Neutrophil (primary cell): ENCODE data around the gene TBC1D14.

ENCODE experiments used
- H3K27ac ChIP-seq: fragments of 200-600 bp; sonication (generic); 2 replicates; pipeline ENCODE4 v1.5.1; 2016; ENCODE audit warnings: mild to moderate bottlenecking, moderate library complexity
- H3K27me3 ChIP-seq: fragments of 200-600 bp; sonication (generic); 2 replicates; pipeline ENCODE4 v1.6.0; 2016; ENCODE audit warnings: mild to moderate bottlenecking
- H3K36me3 ChIP-seq: fragments of 200-600 bp; sonication (generic); 2 replicates; pipeline ENCODE4 v1.5.1; 2017
- H3K4me1 ChIP-seq, 2 experiments: fragments of 200-600 bp in 1 of 2; sonication (generic) in 1 of 2; 1 replicate in 1 of 2; 2 replicates in 1 of 2; pipeline versions ENCODE4 v1.5.1 to v1.6.1; 2013 to 2016; ENCODE audit warnings: low read depth in 1 of 2, low read length in 1 of 2, mild to moderate bottlenecking in 1 of 2, moderate library complexity in 1 of 2; ENCODE audit not compliant: control insufficient read depth in 1 of 2, insufficient read depth in 1 of 2
- H3K4me3 ChIP-seq, 2 experiments: fragments of 200-600 bp in 1 of 2; sonication (generic) in 1 of 2; 1 replicate in 1 of 2; 2 replicates in 1 of 2; pipeline ENCODE4 v1.5.1; 2013 to 2016; ENCODE audit warnings: low read depth in 1 of 2, low read length in 1 of 2, mild to moderate bottlenecking in 1 of 2, moderate library complexity in 1 of 2
- H3K9me3 ChIP-seq: fragments of 200-600 bp; sonication (generic); 2 replicates; pipeline ENCODE4 v1.5.1; 2016
- CTCF ChIP-seq: fragments of 200-600 bp; sonication (generic); IDR thresholded peaks from 2 replicates; pipeline ENCODE4 v1.5.1; 2016; ENCODE audit warnings: antibody characterized with exemption

The TBC1D14 gene

GRCh38 chr4:7023486-7023885, 113.9 kb downstream of the TBC1D14 start:
- TF ChIP-seq CTCF = no peak
- H3K36me3 ChIP-seq = peaks cover 88% of the 10 kb centered on the region

DNA sequence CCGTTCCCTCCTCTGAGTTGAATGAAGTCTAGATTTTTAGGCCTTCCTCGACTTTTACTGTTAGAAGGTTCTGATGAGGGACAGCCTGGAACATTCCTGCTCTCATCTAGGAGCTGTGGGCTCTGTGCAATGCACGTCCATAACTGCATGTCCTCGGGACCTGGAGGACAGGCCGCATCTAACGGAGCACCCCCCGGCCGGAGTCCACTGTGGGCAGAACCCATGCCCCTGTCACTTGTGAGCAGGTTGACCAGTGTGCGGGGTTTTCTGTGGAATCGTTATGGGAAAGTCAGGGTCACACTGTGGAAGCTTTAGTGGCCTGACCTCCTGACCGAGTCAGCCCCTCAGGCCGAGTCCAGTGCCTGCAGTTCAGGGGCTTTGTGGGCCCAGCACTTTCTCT, 114.3 kb downstream of the TBC1D14 start:
- no peak overlapping the region for H3K27ac ChIP-seq
- no peaks in the 10 kb centered on the region for H3K27me3 ChIP-seq
- no peaks in the 10 kb centered on the region for H3K9me3 ChIP-seq
- H3K36me3 ChIP-seq = peaks cover 87% of the 10 kb centered on the region
- H3K4me1 ChIP-seq = no peaks in the 10 kb centered on the region
- H3K4me3 ChIP-seq = no peak overlapping the region
- no peak for TF ChIP-seq CTCF

More at GRCh38 chr4:7023486-7023885, 113.9 kb downstream of the TBC1D14 start:
- no peaks in the 10 kb centered on the region for H3K4me1 ChIP-seq
- H3K4me3 ChIP-seq = no peak overlapping the region
- no peaks in the 10 kb centered on the region for H3K27me3 ChIP-seq
- H3K27ac ChIP-seq = no peak overlapping the region
- no peaks in the 10 kb centered on the region for H3K9me3 ChIP-seq

- Histone ChIP-seq H3K27me3 (no peaks in the 10 kb centered on the region), H3K4me1 (no peaks in the 10 kb centered on the region), H3K36me3 (peaks cover 87% of the 10 kb centered on the region), H3K4me3 (no peak overlapping the region), H3K9me3 (no peaks in the 10 kb centered on the region), H3K27ac (no peak overlapping the region)
- no peak for TF ChIP-seq CTCF
Measured at GRCh38 chr4:7024336-7024890, 114.8 kb downstream of the TBC1D14 start.

- Histone ChIP-seq H3K27me3 (no peaks in the 10 kb centered on the region), H3K4me3 (no peak overlapping the region), H3K9me3 (no peaks in the 10 kb centered on the region), H3K4me1 (no peaks in the 10 kb centered on the region), H3K27ac (no peak overlapping the region), H3K36me3 (peaks cover 93% of the 10 kb centered on the region)
- TF ChIP-seq CTCF = no peak
Measured at GRCh38 chr4:7025040-7025602, 115.5 kb downstream of the TBC1D14 start.

GRCh38 chr4:7026107-7026506, 116.5 kb downstream of the TBC1D14 start:
- TF ChIP-seq CTCF = no peak
- Histone ChIP-seq H3K4me1 (no peaks in the 10 kb centered on the region), H3K27ac (no peak overlapping the region), H3K4me3 (no peak overlapping the region), H3K36me3 (peaks cover 97% of the 10 kb centered on the region), H3K9me3 (no peaks in the 10 kb centered on the region), H3K27me3 (no peaks in the 10 kb centered on the region)
